KMS-11 (cell line): ENCODE data around the gene TRPM2.

ENCODE experiments used
- H2AFZ ChIP-seq: fragments of 200-600 bp; sonication (generic); 2 replicates; pipeline ENCODE4 v1.6.1; 2016; ENCODE audit warnings: antibody characterized with exemption, mixed run types, low read depth
- H3K27ac ChIP-seq: fragments of 200-600 bp; sonication (generic); 2 replicates; pipeline ENCODE4 v1.6.1; 2016; ENCODE audit warnings: mild to moderate bottlenecking, mixed run types
- H3K27me3 ChIP-seq: fragments of 200-600 bp; sonication (generic); 2 replicates; pipeline ENCODE4 v1.6.1; 2017; ENCODE audit warnings: mild to moderate bottlenecking, low read depth, mixed run types, moderate library complexity; ENCODE audit not compliant: insufficient read depth
- H3K36me3 ChIP-seq: fragments of 200-600 bp; sonication (generic); 2 replicates; pipeline ENCODE4 v1.6.1; 2017; ENCODE audit warnings: mild to moderate bottlenecking, mixed run types; ENCODE audit not compliant: insufficient read depth
- H3K4me1 ChIP-seq: fragments of 200-600 bp; sonication (generic); 2 replicates; pipeline ENCODE4 v1.6.1; 2016; ENCODE audit warnings: mild to moderate bottlenecking, low read depth, mixed run types; ENCODE audit not compliant: poor library complexity, severe bottlenecking
- H3K4me2 ChIP-seq: fragments of 200-600 bp; sonication (generic); 2 replicates; pipeline ENCODE4 v1.7.0; 2016; ENCODE audit warnings: mild to moderate bottlenecking, mixed run types
- H3K4me3 ChIP-seq: fragments of 200-600 bp; sonication (generic); IDR thresholded peaks from 2 replicates; pipeline ENCODE4 v1.6.1; 2017; ENCODE audit warnings: low read depth, low read length, mixed read lengths; ENCODE audit not compliant: insufficient read depth
- H3K79me2 ChIP-seq: fragments of 200-600 bp; sonication (generic); 2 replicates; pipeline ENCODE4 v1.6.1; 2016; ENCODE audit warnings: low read depth, mixed run types; ENCODE audit not compliant: insufficient read depth
- H3K9ac ChIP-seq: fragments of 200-600 bp; sonication (generic); 2 replicates; pipeline ENCODE4 v1.6.1; 2016; ENCODE audit warnings: mild to moderate bottlenecking, mixed run types
- H4K20me1 ChIP-seq: fragments of 200-600 bp; sonication (generic); 2 replicates; pipeline ENCODE4 v1.6.1; 2016; ENCODE audit warnings: mild to moderate bottlenecking, mixed run types; ENCODE audit not compliant: insufficient read depth
- CTCF ChIP-seq: fragments of 200-600 bp; sonication (generic); conservative IDR thresholded peaks from 2 replicates; pipeline ENCODE4 v1.6.1; 2017; ENCODE audit warnings: low read depth, mild to moderate bottlenecking, antibody characterized with exemption, low read length, moderate library complexity, mixed read lengths

TRPM2 gene

GRCh38 chr21:44374601-44375280 lies 21.3 kb downstream of the TRPM2 start:
- Histone ChIP-seq H3K4me3 (no peak overlapping the region), H3K27me3 (peaks cover 83% of the 10 kb centered on the region), H3K4me2 (no peak overlapping the region), H3K27ac (no peak overlapping the region), H4K20me1 (no peaks in the 10 kb centered on the region), H3K36me3 (no peaks in the 10 kb centered on the region), H3K4me1 (no peaks in the 10 kb centered on the region), H3K79me2 (no peaks in the 10 kb centered on the region), H2AFZ (no peak overlapping the region), H3K9ac (no peak overlapping the region)
- no peak for TF ChIP-seq CTCF

GRCh38 chr21:44375281-44375651 lies 21.8 kb downstream of the TRPM2 start:
- H3K79me2 ChIP-seq, result no peaks in the 10 kb centered on the region
- H3K36me3 ChIP-seq, result no peaks in the 10 kb centered on the region
- TF ChIP-seq CTCF, result no peak
- no peaks in the 10 kb centered on the region for H4K20me1 ChIP-seq
- no peak overlapping the region for H3K27ac ChIP-seq
- H3K9ac ChIP-seq, result no peak overlapping the region
- no peak overlapping the region for H3K4me3 ChIP-seq
- no peaks in the 10 kb centered on the region for H3K4me1 ChIP-seq
- H2AFZ ChIP-seq, result no peak overlapping the region
- H3K27me3 ChIP-seq, result peaks cover 88% of the 10 kb centered on the region
- H3K4me2 ChIP-seq, result no peak overlapping the region

- Histone ChIP-seq H3K27me3 (peaks cover 89% of the 10 kb centered on the region), H2AFZ (no peak overlapping the region), H4K20me1 (no peaks in the 10 kb centered on the region), H3K27ac (no peak overlapping the region), H3K4me2 (no peak overlapping the region), H3K36me3 (no peaks in the 10 kb centered on the region), H3K9ac (no peak overlapping the region), H3K4me1 (no peaks in the 10 kb centered on the region), H3K79me2 (no peaks in the 10 kb centered on the region), H3K4me3 (no peak overlapping the region)
- TF ChIP-seq CTCF, result no peak
These were observed 22.4 kb downstream of the TRPM2 start for GRCh38 chr21:44375761-44376241.

GRCh38 chr21:44376606-44377005 lies 23.2 kb downstream of the TRPM2 start:
- Histone ChIP-seq H4K20me1 (no peaks in the 10 kb centered on the region), H3K79me2 (no peaks in the 10 kb centered on the region), H3K36me3 (no peaks in the 10 kb centered on the region), H3K27me3 (peaks cover 84% of the 10 kb centered on the region), H3K27ac (no peak overlapping the region), H3K4me3 (no peak overlapping the region), H2AFZ (no peak overlapping the region), H3K4me2 (no peak overlapping the region), H3K9ac (no peak overlapping the region), H3K4me1 (no peaks in the 10 kb centered on the region)
- TF ChIP-seq CTCF, result no peak
